Fibroblast of lung (primary cell): ENCODE measurements around the gene APLF.

Source experiments
- EZH2 ChIP-seq: IDR thresholded peaks from 2 replicates; pipeline ENCODE4 v1.5.1; 2012; ENCODE audit warnings: low read length, control low read depth, mild to moderate bottlenecking; ENCODE audit errors: missing control alignments
- TF ChIP-seq, protein P1 (sequence below), 2 donors: IDR thresholded peaks in 1 of 2; conservative IDR thresholded peaks in 1 of 2; 1 replicate in 1 of 2; 2 replicates in 1 of 2; pipeline ENCODE4 v1.5.1; 2011 to 2012; ENCODE audit warnings: low read length in 2 of 2, control low read depth in 1 of 2, inconsistent platforms in 1 of 2, low read depth in 1 of 2, mild to moderate bottlenecking in 1 of 2

DNA sequence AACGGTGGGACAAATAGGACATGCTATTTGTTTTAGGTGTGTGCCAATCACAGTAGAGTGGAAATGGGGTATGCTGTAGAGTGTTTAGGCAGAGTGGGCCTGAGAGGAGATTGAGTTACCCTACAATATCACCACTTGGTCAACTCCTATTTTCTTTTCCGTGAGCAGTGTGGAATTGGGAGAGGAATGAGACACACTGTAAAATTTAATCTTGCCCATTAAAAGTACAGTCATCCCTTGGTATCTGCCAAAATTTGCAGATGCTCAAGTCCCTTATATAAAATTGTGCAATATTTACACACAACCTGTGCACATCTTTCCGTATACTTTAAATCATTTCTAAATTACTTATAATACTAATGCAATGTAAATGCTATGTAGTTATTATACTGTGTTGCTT is 12.7 kb upstream of the APLF start:
- TF ChIP-seq, protein P1, sequence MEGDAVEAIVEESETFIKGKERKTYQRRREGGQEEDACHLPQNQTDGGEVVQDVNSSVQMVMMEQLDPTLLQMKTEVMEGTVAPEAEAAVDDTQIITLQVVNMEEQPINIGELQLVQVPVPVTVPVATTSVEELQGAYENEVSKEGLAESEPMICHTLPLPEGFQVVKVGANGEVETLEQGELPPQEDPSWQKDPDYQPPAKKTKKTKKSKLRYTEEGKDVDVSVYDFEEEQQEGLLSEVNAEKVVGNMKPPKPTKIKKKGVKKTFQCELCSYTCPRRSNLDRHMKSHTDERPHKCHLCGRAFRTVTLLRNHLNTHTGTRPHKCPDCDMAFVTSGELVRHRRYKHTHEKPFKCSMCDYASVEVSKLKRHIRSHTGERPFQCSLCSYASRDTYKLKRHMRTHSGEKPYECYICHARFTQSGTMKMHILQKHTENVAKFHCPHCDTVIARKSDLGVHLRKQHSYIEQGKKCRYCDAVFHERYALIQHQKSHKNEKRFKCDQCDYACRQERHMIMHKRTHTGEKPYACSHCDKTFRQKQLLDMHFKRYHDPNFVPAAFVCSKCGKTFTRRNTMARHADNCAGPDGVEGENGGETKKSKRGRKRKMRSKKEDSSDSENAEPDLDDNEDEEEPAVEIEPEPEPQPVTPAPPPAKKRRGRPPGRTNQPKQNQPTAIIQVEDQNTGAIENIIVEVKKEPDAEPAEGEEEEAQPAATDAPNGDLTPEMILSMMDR (conservative IDR thresholded peaks at IDR 0.05 in 1 of 2, IDR thresholded peaks at IDR 0.05 in 1 of 2; ENCODE audit: low read depth in 1 of 2, low read length in 2 of 2), result no peak
- no peak for TF ChIP-seq EZH2
